Gastroesophageal sphincter (tissue), 4 donors: ENCODE data around the gene DNAH10. TPM values are rescaled to one million over a fixed set of nuclear protein-coding genes. Genes with fewer than 3 reads are reported as not detected.
"Not testable (repeated sequence)": the region's sequence is repeated elsewhere in the genome, so short reads cannot be mapped to it uniquely, and the experiment has no call there.

Source experiments
- ATAC-seq: fragments of 150-250 bp; one replicate; pipeline ENCODE4 v1.9.1; 2016; ENCODE audit warnings: mild to moderate bottlenecking, moderate library complexity
- H3K27ac ChIP-seq, 4 donors: fragments of 200-600 bp; sonication (generic) in 3 of 4; 1 replicate in 3 of 4; 2 replicates in 1 of 4; pipeline ENCODE4 v1.5.1; 2016 to 2019
- H3K27me3 ChIP-seq: fragments of 200-600 bp; sonication (generic); one replicate; pipeline ENCODE4 v1.5.1; 2019
- H3K36me3 ChIP-seq, 2 donors: fragments of 200-600 bp; sonication (generic); one replicate each; pipeline ENCODE4 v1.5.1; 2019; ENCODE audit warnings: control low read depth in 1 of 2
- H3K4me1 ChIP-seq, 3 donors: fragments of 200-600 bp; sonication (generic); 1 replicate in 2 of 3; 2 replicates in 1 of 3; pipeline ENCODE4 v1.5.1; 2016 to 2019; ENCODE audit warnings: control low read depth in 2 of 3
- H3K4me3 ChIP-seq, 2 donors: fragments of 200-600 bp; sonication (generic); one replicate each; pipeline ENCODE4 v1.5.1; 2019; ENCODE audit warnings: mild to moderate bottlenecking in 1 of 2, moderate library complexity in 1 of 2
- H3K9me3 ChIP-seq, 3 donors: fragments of 200-600 bp; sonication (generic); one replicate each; pipeline ENCODE4 v1.5.1; 2017 to 2019; ENCODE audit warnings: control low read depth in 2 of 3
- EP300 ChIP-seq: sonication (generic); formaldehyde crosslinking; IDR thresholded peaks from one replicate; pipeline ENCODE4 v1.6.1; 2017; ENCODE audit warnings: antibody characterized with exemption, mild to moderate bottlenecking
- POLR2A ChIP-seq, 2 donors: fragments of 450-650 bp; IDR thresholded peaks; one replicate each; pipeline ENCODE4 v1.6.1; 2017; ENCODE audit warnings: antibody characterized with exemption in 2 of 2, mild to moderate bottlenecking in 2 of 2, moderate library complexity in 1 of 2
- POLR2AphosphoS5 ChIP-seq: sonication (generic); formaldehyde crosslinking; IDR thresholded peaks from one replicate; pipeline ENCODE4 v1.6.1; 2017; ENCODE audit warnings: antibody characterized with exemption
- WGBS, 2 donors: methylation state at CpG; one replicate each; pipeline ENCODE4 v1.1.5; 2018; ENCODE audit warnings: low coverage in 1 of 2; 5-methylcytosine and 5-hydroxymethylcytosine counted together
- total RNA-seq, 4 donors: library from RNA; depleted of rRNA; stranded (reverse); fragments of >200 nt; gene quantifications; one replicate each; pipeline ENCODE4 v1.1.0, GENCODE V29; 2016
- TF ChIP-seq, protein P1 (sequence below), 4 experiments: fragments of 200-600 bp in 2 of 4; fragments of 450-650 bp in 2 of 4; sonication (generic) in 1 of 4; IDR thresholded peaks; one replicate each; pipeline ENCODE4 v1.5.1; 2017 to 2019; ENCODE audit warnings: antibody characterized with exemption in 4 of 4, mild to moderate bottlenecking in 2 of 4, moderate library complexity in 2 of 4

The DNAH10 gene
- total RNA-seq, 4 donors from 2014 or later: not detected

DNA sequence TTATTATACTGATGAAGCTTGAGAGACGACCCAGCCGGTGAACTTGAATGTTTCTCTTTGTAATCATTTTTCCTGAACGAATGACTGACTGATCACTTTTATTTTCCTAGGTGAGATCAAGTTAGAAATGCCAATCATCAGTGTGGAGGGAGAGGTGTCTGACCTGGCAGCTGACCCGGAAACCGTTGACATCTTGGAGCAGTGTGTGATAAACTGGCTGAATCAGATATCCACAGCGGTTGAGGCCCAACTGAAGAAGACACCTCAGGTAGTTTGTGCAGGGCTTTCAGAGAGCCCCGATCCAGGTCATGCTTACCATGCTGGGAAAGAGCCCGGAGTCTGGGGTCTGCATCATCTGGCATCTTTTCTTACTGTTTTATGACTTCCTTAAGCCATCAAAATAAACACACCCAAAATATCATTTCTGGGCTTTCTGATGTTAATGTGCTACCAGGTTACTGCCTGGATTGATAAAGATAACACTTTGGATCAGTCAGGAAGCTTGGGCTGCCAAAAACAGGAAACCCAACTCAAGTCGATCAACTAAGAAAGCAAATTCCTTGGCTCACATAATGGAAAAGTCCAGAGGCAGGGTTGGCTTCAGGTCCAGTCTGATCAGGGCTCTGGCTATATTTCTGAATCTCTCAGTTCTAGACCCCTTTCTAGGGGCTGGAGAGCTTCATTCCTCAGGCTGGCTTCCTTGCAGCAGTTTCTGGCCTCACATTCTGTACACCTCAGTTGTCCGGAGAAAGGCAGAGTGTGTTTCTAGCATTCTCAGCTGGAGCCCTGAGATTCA lies 21.1 kb downstream of the DNAH10 start:
- Histone ChIP-seq H3K4me3 (no peak overlapping the region), H3K36me3 (no peaks in the 10 kb centered on the region), H3K27me3 (peaks cover 4% of the 10 kb centered on the region), H3K27ac (no peak overlapping the region), H3K9me3 (peaks cover 0 to 12% (median 0%) of the 10 kb centered on the region in 3 donors), H3K4me1 (no peaks in the 10 kb centered on the region)
- TF ChIP-seq POLR2AphosphoS5 (no peak), POLR2A (IDR thresholded peaks at IDR 0.05) (no peak), EP300 (no peak)
- TF ChIP-seq, protein P1, sequence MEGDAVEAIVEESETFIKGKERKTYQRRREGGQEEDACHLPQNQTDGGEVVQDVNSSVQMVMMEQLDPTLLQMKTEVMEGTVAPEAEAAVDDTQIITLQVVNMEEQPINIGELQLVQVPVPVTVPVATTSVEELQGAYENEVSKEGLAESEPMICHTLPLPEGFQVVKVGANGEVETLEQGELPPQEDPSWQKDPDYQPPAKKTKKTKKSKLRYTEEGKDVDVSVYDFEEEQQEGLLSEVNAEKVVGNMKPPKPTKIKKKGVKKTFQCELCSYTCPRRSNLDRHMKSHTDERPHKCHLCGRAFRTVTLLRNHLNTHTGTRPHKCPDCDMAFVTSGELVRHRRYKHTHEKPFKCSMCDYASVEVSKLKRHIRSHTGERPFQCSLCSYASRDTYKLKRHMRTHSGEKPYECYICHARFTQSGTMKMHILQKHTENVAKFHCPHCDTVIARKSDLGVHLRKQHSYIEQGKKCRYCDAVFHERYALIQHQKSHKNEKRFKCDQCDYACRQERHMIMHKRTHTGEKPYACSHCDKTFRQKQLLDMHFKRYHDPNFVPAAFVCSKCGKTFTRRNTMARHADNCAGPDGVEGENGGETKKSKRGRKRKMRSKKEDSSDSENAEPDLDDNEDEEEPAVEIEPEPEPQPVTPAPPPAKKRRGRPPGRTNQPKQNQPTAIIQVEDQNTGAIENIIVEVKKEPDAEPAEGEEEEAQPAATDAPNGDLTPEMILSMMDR (IDR thresholded peaks at IDR 0.05): no peak
- no peak for ATAC-seq
- WGBS, 2 donors: 61 to 81% methylated on average over 4 to 8 of the region's 10 CpGs

- ATAC-seq: no peak
- 60% methylated on average over 2 of the region's 25 CpGs; no CpG with 5 or more reads in 1 of the 2 donors for WGBS, 2 donors
- no peak for TF ChIP-seq POLR2AphosphoS5
- TF ChIP-seq, protein P1 (IDR thresholded peaks at IDR 0.05): no peak
- no peak for TF ChIP-seq EP300
- TF ChIP-seq POLR2A (IDR thresholded peaks at IDR 0.05): no peak
- peaks cover 0 to 1% (median 0%) of the 10 kb centered on the region in 3 donors for H3K9me3 ChIP-seq
- no peaks in the 10 kb centered on the region for H3K36me3 ChIP-seq
- peaks cover 4% of the 10 kb centered on the region for H3K27me3 ChIP-seq
- H3K4me3 ChIP-seq: no peak overlapping the region
- H3K27ac ChIP-seq: no peak overlapping the region
- H3K4me1 ChIP-seq: no peaks in the 10 kb centered on the region
Observed at GRCh38 chr12:123787466-123787865, 25.4 kb downstream of the DNAH10 start.

- Histone ChIP-seq H3K27me3 (peaks cover 4% of the 10 kb centered on the region), H3K27ac (no peak overlapping the region), H3K36me3 (no peaks in the 10 kb centered on the region), H3K4me3 (no peak overlapping the region), H3K9me3 (peaks cover 0 to 4% (median 0%) of the 10 kb centered on the region in 3 donors), H3K4me1 (no peaks in the 10 kb centered on the region)
- ATAC-seq: no peak
- WGBS, 2 donors: 92 to 95% methylated on average over 4 to 9 of the region's 9 CpGs
- no peak for TF ChIP-seq EP300
- TF ChIP-seq POLR2AphosphoS5: no peak
- TF ChIP-seq POLR2A (IDR thresholded peaks at IDR 0.05): no peak
Observed at GRCh38 chr12:123788541-123788940, 26.4 kb downstream of the DNAH10 start.

DNA sequence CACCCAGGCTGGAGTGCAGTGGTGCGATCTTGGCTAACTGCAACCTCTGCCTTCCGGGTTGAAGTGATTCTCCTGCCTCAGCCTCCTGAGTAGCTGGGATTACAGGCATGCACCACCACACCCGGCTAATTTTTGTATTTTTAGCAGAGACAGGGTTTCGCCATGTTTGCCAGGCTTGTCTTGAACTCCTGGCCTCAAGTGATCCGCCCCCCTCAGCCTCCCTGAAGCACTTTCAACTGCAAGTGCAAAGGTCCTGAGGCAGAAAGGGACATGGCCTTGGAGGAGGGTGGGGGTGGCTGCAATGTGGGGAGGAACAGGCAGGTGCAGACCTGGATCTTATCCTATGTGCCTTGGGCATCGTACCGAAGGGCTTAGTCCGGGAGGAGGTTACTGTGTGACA lies 27.3 kb downstream of the DNAH10 start:
- H3K27me3 ChIP-seq, H3K36me3 ChIP-seq, H3K4me3 ChIP-seq, H3K4me1 ChIP-seq, H3K27ac ChIP-seq, ATAC-seq, H3K9me3 ChIP-seq: not testable (repeated sequence)
- 68 to 75% methylated on average over 2 to 3 of the region's 8 CpGs for WGBS, 2 donors

DNA sequence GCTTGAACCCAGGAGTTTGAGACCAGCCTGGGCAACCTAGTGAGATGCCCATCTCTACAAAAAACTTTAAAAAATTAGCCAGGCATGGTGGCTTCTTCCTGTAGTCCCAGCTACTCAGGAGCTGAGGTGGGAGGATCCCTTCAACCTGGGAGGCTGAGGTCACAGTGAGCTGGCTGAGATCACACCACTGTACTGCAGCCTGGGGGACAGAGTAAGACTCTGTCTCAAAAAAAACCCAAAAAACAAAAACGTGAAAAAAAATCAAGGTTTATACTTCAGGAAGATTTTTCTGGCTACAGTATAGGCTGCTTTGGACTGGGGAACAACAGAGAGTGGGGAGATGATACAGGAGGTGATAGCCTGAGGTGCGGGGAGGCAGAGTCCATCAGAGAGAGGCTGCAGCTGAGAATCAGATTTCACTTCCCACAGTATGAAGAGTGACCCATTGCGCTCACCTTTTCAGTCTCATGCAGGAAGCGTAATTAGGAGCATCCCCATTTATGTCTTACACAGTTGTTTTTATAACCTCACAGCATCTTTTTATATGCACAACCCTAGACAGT lies 28.9 kb downstream of the DNAH10 start:
- no peaks in the 10 kb centered on the region for H3K36me3 ChIP-seq
- peaks cover 4% of the 10 kb centered on the region for H3K27me3 ChIP-seq
- 57 to 68% methylated on average over 4 of the region's 4 CpGs for WGBS, 2 donors
- H3K27ac ChIP-seq: no peak overlapping the region
- no peaks in the 10 kb centered on the region for H3K4me1 ChIP-seq
- TF ChIP-seq POLR2A (IDR thresholded peaks at IDR 0.05) (no peak), EP300 (no peak)
- TF ChIP-seq, protein P1 (IDR thresholded peaks at IDR 0.05): no peak
- no peak overlapping the region for H3K4me3 ChIP-seq
- H3K9me3 ChIP-seq: peaks cover 0 to 4% (median 0%) of the 10 kb centered on the region in 3 donors
- ATAC-seq: no peak

DNA sequence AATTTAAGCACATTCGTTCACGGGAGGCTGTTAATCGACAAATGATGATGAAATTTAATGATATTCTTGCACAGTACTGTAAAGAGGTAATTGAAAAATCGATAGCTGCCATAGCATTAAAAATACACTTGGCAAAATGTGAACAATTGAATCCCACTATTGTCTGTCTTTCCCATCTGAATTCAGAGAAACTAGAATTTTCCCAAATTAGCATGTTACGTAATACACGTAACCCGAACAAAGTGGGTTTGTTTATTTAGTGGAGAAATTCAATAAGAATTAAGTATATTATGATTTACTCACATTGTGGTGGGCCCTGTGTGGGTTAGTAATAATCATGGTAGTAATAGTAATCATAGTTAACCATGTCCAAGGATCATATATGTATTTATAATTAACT lies 31.9 kb downstream of the DNAH10 start:
- peaks cover 0 to 4% (median 0%) of the 10 kb centered on the region in 3 donors for H3K9me3 ChIP-seq
- H3K27me3 ChIP-seq: no peaks in the 10 kb centered on the region
- H3K4me1 ChIP-seq: no peaks in the 10 kb centered on the region
- H3K27ac ChIP-seq: no peak overlapping the region
- H3K4me3 ChIP-seq: no peak overlapping the region
- TF ChIP-seq, protein P1 (IDR thresholded peaks at IDR 0.05): no peak
- TF ChIP-seq POLR2A (IDR thresholded peaks at IDR 0.05) (no peak), POLR2AphosphoS5 (no peak), EP300 (no peak)
- no peaks in the 10 kb centered on the region for H3K36me3 ChIP-seq
- WGBS, 2 donors: 71 to 83% methylated on average over 7 of the region's 7 CpGs
- no peak for ATAC-seq
